HG02884 (cell line): ENCODE measurements around the gene SMARCA4.
A peak's percentile ranks its signal among the peaks of the same experiment; 100 is the strongest.
"Not testable (repeated sequence)": the region's sequence is repeated elsewhere in the genome, so short reads cannot be mapped to it uniquely, and the experiment has no call there.

Source experiments
- ATAC-seq: cut with Tn5 transposase; IDR thresholded peaks from one replicate; pipeline ENCODE4 v1.9.1; 2021; ENCODE audit warnings: mild to moderate bottlenecking, moderate library complexity; ENCODE audit not compliant: unreplicated experiment

SMARCA4 gene

GRCh38 chr19:11059511-11060358, 98.9 kb downstream of the SMARCA4 start:
- ATAC-seq: no peak

GRCh38 chr19:11061952-11062351, 101.1 kb downstream of the SMARCA4 start:
- ATAC-seq: no peak

GRCh38 chr19:11063434-11063833, 102.6 kb downstream of the SMARCA4 start:
- ATAC-seq: no peak

GRCh38 chr19:11064831-11065303, 104.0 kb downstream of the SMARCA4 start:
- ATAC-seq: no peak

GRCh38 chr19:11066326-11066725, 105.5 kb downstream of the SMARCA4 start:
- ATAC-seq: no peak

- ATAC-seq: no peak
Observed at GRCh38 chr19:11067356-11068113, 106.7 kb downstream of the SMARCA4 start.

- ATAC-seq: no peak
Observed at GRCh38 chr19:11069561-11069960, 108.7 kb downstream of the SMARCA4 start.

- no peak for ATAC-seq
Observed at GRCh38 chr19:11070123-11070522, 109.3 kb downstream of the SMARCA4 start.

- no peak for ATAC-seq
Observed at GRCh38 chr19:11073568-11073967, 112.7 kb downstream of the SMARCA4 start.

GRCh38 chr19:11076792-11077191, 116.0 kb downstream of the SMARCA4 start:
- ATAC-seq: not testable (repeated sequence)

GRCh38 chr19:11078893-11079292, 118.1 kb downstream of the SMARCA4 start:
- ATAC-seq: no peak

GRCh38 chr19:11079999-11080398, 119.2 kb downstream of the SMARCA4 start:
- no peak for ATAC-seq

GRCh38 chr19:11087870-11088505, 127.2 kb downstream of the SMARCA4 start:
- ATAC-seq: no peak

GRCh38 chr19:11088506-11089253, 127.8 kb downstream of the SMARCA4 start:
- ATAC-seq: no peak

GRCh38 chr19:11089254-11090013, 128.6 kb downstream of the SMARCA4 start, which contains the start of gene LDLR:
Gene LDLR, plus strand, starts transcription at chr19:11089463. Its CDS starts 86 bp downstream, at chr19:11089549.
- no peak for ATAC-seq

- ATAC-seq: peak; percentile 19
Observed at GRCh38 chr19:11090014-11090263, 129.1 kb downstream of the SMARCA4 start.

GRCh38 chr19:11090264-11090996, 129.6 kb downstream of the SMARCA4 start:
- peak; percentile 64 for ATAC-seq

GRCh38 chr19:11090997-11091702, 130.3 kb downstream of the SMARCA4 start:
- ATAC-seq: no peak

GRCh38 chr19:11091703-11092153, 130.9 kb downstream of the SMARCA4 start:
- no peak for ATAC-seq
